PC-9 (cell line): Measurements from ENCODE around the gene ATP1B3. TPM values are rescaled to one million over a fixed set of nuclear protein-coding genes. Genes with fewer than 3 reads are reported as not detected.

Experiments
- BruUV-seq: library from RNA; stranded (reverse); fragments of 400-500 nt; replicated peaks from 2 replicates; lab custom pipeline; 2021; lab: Mats Ljungman, UMichigan
- CTCF ChIA-PET: fragments of 300-600 bp; sonication (Branson Sonifier 250); formaldehyde crosslinking; loops from one replicate; lab custom pipeline; 2022; ENCODE audit warnings: antibody characterized with exemption; lab: Charles Lee
- POLR2A ChIA-PET: fragments of 300-600 bp; sonication (Branson Sonifier 250); formaldehyde crosslinking; loops from one replicate; lab custom pipeline; 2022; ENCODE audit warnings: antibody characterized with exemption; ENCODE audit not compliant: unreplicated experiment; lab: Charles Lee
- DNase-seq, 2 experiments: peaks; one replicate each; pipeline versions ENCODE4 v3.0.0 to v3.0.0-alpha.2; 2015 to 2022; ENCODE audit warnings: mixed read lengths in 1 of 2
- H2AFZ ChIP-seq: fragments of 200-600 bp; sonication (generic); 2 replicates; pipeline ENCODE4 v1.8.1; 2017; ENCODE audit warnings: antibody characterized with exemption
- H3F3A ChIP-seq: fragments of 200-600 bp; sonication (generic); 2 replicates; pipeline ENCODE4 v1.8.1; 2017; ENCODE audit warnings: antibody characterized with exemption, mild to moderate bottlenecking, low read depth; ENCODE audit not compliant: insufficient read depth
- H3K27ac ChIP-seq: fragments of 200-600 bp; sonication (generic); 2 replicates; pipeline ENCODE4 v1.6.1; 2016; ENCODE audit warnings: mixed run types
- H3K27me3 ChIP-seq: fragments of 200-600 bp; sonication (generic); 2 replicates; pipeline ENCODE4 v1.6.1; 2016; ENCODE audit warnings: low read depth, mixed run types; ENCODE audit not compliant: insufficient read depth
- H3K36me3 ChIP-seq: fragments of 200-600 bp; sonication (generic); 2 replicates; pipeline ENCODE4 v1.6.1; 2016; ENCODE audit warnings: low read depth, mixed run types
- H3K4me1 ChIP-seq: fragments of 200-600 bp; sonication (generic); replicated peaks from 2 replicates; pipeline ENCODE4 v1.6.1; 2016; ENCODE audit warnings: mixed run types; ENCODE audit not compliant: insufficient read depth
- H3K4me2 ChIP-seq: fragments of 200-600 bp; sonication (generic); 2 replicates; pipeline ENCODE4 v1.6.1; 2017; ENCODE audit warnings: mixed run types
- H3K4me3 ChIP-seq: fragments of 200-600 bp; sonication (generic); 2 replicates; pipeline ENCODE4 v1.6.1; 2016; ENCODE audit warnings: mixed run types
- H3K79me2 ChIP-seq: fragments of 200-600 bp; sonication (generic); 2 replicates; pipeline ENCODE4 v1.6.1; 2017; ENCODE audit warnings: low read depth, mixed run types
- H3K9me2 ChIP-seq: fragments of 200-600 bp; sonication (generic); 2 replicates; pipeline ENCODE4 v1.8.1; 2017; ENCODE audit warnings: mild to moderate bottlenecking; ENCODE audit not compliant: insufficient read depth
- H3K9me3 ChIP-seq: fragments of 200-600 bp; sonication (generic); 2 replicates; pipeline ENCODE4 v1.8.1; 2016; ENCODE audit warnings: low read depth; ENCODE audit not compliant: insufficient read depth
- H4K20me1 ChIP-seq: fragments of 200-600 bp; sonication (generic); 2 replicates; pipeline ENCODE4 v1.8.1; 2017; ENCODE audit not compliant: insufficient read depth
- EZH2 ChIP-seq: fragments of 200-600 bp; sonication (generic); IDR thresholded peaks from 2 replicates; pipeline ENCODE4 v1.8.0; 2017; ENCODE audit warnings: antibody characterized with exemption, low read depth
- intact Hi-C: fragments of 100-400 bp; cut with micrococcal nuclease; formaldehyde crosslinking; loops from one replicate; pipeline ENCODE4 v1.10.0; 2022; ENCODE audit not compliant: unreplicated experiment
- total RNA-seq: library from RNA; stranded (reverse); gene quantifications from 2 replicates; pipeline ENCODE4 v1.2.3, GENCODE V29; 2021
- TF ChIP-seq, protein P1 (sequence below): fragments of 200-600 bp; sonication (generic); conservative IDR thresholded peaks from 2 replicates; pipeline ENCODE4 v1.6.1; 2017; ENCODE audit warnings: mixed run types, antibody characterized with exemption, mild to moderate bottlenecking, moderate library complexity

ATP1B3 gene
- total RNA-seq, 1 experiment from 2014 or later = 69.7 TPM

DNA sequence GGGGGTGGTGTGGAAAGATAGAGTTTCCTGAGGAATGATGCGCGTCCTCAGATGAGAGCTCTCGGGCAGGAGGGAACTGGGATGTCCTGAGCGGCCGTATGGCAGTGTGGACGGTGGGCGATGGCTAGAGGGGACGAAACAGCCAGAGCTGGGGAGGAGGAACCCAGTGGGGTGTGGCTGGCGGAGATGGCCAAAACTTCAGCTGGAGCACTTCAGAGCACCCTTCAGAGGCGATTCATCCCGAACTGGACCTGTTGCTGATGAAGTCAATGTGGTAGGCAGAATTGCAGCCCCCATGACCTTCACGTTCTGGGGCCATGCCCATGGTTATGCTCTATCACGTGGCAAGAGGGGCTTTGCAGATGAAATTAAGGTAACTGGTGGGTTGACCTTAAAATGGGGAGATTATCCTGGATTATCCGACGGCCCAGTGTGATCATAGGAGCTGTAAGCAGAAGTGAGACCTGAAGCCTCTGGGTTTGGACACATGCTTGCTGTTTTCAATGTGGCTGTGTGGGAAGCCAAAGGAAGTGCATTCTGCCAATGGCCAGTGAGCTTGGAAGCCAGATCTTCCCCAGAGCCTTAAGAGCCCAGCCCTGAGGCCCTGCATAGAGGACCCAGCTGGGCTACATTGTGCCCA lies 52.3 kb downstream of the ATP1B3 start:
- Histone ChIP-seq H3K4me1 (no peaks in the 10 kb centered on the region), H3K4me2 (no peak overlapping the region), H4K20me1 (no peaks in the 10 kb centered on the region), H2AFZ (no peak overlapping the region), H3K36me3 (0 out of 2 replicates have a peak, but pooled peaks cover 1% of the 10 kb centered on the region), H3K27ac (no peak overlapping the region), H3F3A (no peaks in the 10 kb centered on the region; the same call in 1 of the 2 replicates), H3K79me2 (no peaks in the 10 kb centered on the region), H3K27me3 (no peaks in the 10 kb centered on the region), H3K4me3 (no peak overlapping the region), H3K9me3 (no peaks in the 10 kb centered on the region), H3K9me2 (no peaks in the 10 kb centered on the region)
- DNase-seq = no peak
- no TSS peak for BruUV-seq
- ChIA-PET CTCF (no interaction called here), POLR2A (no interaction called here)
- intact Hi-C loops = no loop called here
- no peak for TF ChIP-seq EZH2
- TF ChIP-seq, protein P1, sequence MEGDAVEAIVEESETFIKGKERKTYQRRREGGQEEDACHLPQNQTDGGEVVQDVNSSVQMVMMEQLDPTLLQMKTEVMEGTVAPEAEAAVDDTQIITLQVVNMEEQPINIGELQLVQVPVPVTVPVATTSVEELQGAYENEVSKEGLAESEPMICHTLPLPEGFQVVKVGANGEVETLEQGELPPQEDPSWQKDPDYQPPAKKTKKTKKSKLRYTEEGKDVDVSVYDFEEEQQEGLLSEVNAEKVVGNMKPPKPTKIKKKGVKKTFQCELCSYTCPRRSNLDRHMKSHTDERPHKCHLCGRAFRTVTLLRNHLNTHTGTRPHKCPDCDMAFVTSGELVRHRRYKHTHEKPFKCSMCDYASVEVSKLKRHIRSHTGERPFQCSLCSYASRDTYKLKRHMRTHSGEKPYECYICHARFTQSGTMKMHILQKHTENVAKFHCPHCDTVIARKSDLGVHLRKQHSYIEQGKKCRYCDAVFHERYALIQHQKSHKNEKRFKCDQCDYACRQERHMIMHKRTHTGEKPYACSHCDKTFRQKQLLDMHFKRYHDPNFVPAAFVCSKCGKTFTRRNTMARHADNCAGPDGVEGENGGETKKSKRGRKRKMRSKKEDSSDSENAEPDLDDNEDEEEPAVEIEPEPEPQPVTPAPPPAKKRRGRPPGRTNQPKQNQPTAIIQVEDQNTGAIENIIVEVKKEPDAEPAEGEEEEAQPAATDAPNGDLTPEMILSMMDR = no peak

DNA sequence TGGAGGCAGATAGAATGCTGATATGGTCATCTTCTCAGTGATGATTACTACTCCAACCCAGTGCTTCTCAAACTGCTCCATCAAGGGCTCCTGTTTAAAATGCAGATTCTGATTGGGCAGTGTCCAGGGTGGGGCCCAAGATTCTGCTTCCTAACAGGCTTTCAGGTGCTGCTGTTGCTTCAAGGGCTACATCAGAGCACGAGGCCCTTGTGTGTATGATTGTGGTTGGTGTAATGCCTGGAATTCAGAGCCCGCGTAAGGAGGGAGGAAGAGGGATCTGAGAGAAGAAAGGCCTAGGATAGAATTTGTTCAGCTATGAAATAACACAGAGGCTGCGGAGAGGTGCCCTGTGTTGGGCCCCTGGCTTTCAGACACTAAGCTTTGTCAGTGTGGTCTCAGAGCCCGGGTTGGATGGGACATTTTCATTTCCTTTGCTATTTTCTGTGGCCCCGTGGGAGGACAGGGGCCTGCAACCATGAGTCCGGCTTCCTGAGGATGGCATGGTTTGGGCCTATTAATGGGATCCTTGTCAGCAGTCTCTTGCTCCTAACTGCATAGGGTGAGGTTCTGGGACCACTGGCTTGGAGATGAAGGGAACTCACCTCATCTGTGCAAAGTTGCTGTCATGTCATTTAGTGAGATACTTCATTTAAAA lies 53.0 kb downstream of the ATP1B3 start:
- no TSS peak for BruUV-seq
- H2AFZ ChIP-seq = no peak overlapping the region
- no peaks in the 10 kb centered on the region for H3K27me3 ChIP-seq
- no peaks in the 10 kb centered on the region for H3K9me3 ChIP-seq
- no peak overlapping the region for H3K27ac ChIP-seq
- DNase-seq = no peak
- no peak overlapping the region for H3K4me3 ChIP-seq
- POLR2A ChIA-PET = no interaction called here
- no peaks in the 10 kb centered on the region for H3K4me1 ChIP-seq
- no peaks in the 10 kb centered on the region for H3K36me3 ChIP-seq
- intact Hi-C loops = no loop called here
- H3F3A ChIP-seq = no peaks in the 10 kb centered on the region; the same call in 1 of the 2 replicates
- no peak for TF ChIP-seq EZH2
- TF ChIP-seq, protein P1 = no peak
- no peaks in the 10 kb centered on the region for H3K79me2 ChIP-seq
- H3K4me2 ChIP-seq = no peak overlapping the region
- no peaks in the 10 kb centered on the region for H3K9me2 ChIP-seq
- H4K20me1 ChIP-seq = no peaks in the 10 kb centered on the region
- CTCF ChIA-PET = no interaction called here

DNA sequence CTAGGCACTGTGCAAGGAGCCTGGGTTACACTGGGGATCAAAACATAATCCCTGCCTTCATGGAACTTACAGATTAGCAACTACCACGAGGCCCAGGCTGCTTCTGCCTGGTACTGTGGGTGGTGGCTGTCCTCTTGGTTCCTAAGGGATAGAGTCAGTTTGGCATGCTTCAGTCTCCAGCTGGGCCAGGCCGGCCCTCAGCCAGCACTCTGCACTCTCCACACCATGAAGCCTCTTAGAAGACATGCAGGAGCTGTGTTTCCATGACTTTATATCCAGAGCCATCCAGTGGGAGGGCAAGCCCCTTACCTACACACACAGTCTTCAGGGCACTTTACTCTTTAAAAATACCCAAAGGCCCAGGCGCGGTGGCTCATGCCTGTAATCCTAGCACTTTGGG lies 54.4 kb downstream of the ATP1B3 start:
- no peaks in the 10 kb centered on the region for H3K27me3 ChIP-seq
- no peaks in the 10 kb centered on the region for H3K36me3 ChIP-seq
- H3K27ac ChIP-seq = no peak overlapping the region
- DNase-seq = no peak
- CTCF ChIA-PET = no interaction called here
- BruUV-seq = no TSS peak
- H3K4me2 ChIP-seq = no peak overlapping the region
- no peaks in the 10 kb centered on the region; the same call in 1 of the 2 replicates for H3F3A ChIP-seq
- no peaks in the 10 kb centered on the region for H3K4me1 ChIP-seq
- no peak overlapping the region for H2AFZ ChIP-seq
- no peaks in the 10 kb centered on the region for H4K20me1 ChIP-seq
- H3K79me2 ChIP-seq = no peaks in the 10 kb centered on the region
- no peaks in the 10 kb centered on the region for H3K9me2 ChIP-seq
- no peaks in the 10 kb centered on the region for H3K9me3 ChIP-seq
- POLR2A ChIA-PET = no interaction called here
- H3K4me3 ChIP-seq = no peak overlapping the region
- intact Hi-C loops = no loop called here
- TF ChIP-seq EZH2 = no peak
- TF ChIP-seq, protein P1 = no peak
